ENCODE results near the gene TWNK. TPM values are rescaled to one million over a fixed set of nuclear protein-coding genes. Genes with fewer than 3 reads are reported as not detected.

Gene TWNK
- total RNA-seq, 2 donors from 2014 or later = 9.7 to 17.3 TPM

DNA sequence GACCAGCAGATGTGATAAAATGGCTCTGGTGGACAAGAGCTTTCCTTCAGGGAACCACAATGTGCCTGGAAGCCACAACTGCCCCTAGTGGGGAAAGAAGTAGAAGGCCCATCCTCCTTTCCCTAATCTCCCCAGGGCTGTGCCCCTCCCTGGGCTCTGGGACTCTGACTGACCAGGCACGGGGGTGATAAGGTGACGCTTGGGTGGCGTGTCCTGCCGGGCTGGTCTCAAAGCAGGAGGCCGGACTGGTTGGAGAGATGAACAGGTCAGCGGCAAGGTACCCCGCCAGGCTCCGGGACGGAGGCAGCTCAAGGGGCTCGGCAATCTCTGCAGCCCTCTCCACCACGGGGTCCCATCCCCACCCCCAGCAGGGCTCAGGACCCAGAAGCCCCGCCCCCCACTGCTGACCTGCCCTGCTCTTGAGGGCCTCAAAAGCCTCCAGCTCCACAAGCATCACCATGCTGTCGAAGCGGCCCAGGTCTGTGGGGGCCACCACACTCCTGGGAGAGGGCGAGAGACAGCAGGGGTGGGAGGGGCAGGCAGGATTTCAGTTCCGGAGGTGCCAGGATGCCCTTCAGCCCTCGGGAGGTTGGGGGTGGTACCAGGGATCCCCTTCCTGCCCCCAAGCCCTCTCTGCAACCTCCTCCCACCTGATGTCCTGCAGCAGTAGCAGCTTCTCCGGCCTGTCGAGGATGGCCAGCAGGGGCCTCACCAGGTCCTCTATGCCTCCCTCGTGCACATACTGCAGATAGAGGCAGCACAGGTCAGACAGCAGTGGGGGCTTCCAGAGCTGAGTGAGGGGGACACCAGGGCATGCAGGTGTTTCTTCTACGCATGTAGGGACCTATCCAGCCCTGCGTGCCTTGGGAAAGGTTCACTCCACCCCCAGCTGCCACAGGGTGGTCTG is 24.4 kb downstream of the TWNK start:
- DNase-seq (ENCODE audit: low spot score) = no peak
- Histone ChIP-seq H3K4me1 (replicated peaks) (no peaks in the 10 kb centered on the region), H3K27ac (no peak overlapping the region)

DNA sequence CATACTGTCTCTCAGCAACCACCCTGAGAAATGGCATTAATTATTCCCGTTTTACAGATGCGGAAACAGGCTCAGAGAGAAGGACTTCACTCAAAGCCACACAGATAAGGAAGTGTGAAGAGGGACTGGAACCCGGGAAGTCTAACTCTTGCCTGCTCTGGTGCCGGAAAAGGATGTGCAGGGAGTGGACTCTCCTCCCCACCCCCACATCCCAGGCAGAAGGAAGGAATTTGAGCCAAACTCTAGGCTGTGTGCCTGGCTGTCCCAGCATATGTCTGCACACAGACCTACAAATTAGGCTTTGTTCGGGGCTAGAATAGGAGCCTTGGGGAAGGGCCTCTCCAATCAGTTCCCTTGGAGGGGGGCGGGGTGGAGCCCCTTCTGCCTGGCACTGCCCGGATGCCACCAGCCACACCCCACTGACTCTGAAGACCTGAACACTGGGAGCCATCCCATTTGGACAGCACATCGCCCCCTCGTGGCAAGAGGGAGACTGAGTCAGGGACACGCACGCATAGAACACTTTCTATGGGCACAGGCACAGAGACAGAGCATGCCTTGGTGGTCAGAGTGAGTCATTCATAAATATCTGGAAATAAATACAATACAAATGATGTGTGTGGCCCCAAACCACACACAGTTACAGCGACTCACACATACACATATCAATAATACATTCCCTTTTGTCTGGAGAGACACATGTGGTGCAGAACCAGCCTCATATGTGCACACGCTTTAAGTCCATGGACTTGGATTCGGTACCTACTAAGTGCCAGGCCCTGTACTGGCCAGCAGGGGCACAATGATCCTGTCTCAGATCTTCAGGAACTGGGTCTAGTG is 25.4 kb downstream of the TWNK start:
- TF ChIP-seq POLR2AphosphoS5 (IDR thresholded peaks at IDR 0.05) (peak; percentile 71), POLR2A (IDR thresholded peaks at IDR 0.05) (no peak)
- TF ChIP-seq, protein P1, sequence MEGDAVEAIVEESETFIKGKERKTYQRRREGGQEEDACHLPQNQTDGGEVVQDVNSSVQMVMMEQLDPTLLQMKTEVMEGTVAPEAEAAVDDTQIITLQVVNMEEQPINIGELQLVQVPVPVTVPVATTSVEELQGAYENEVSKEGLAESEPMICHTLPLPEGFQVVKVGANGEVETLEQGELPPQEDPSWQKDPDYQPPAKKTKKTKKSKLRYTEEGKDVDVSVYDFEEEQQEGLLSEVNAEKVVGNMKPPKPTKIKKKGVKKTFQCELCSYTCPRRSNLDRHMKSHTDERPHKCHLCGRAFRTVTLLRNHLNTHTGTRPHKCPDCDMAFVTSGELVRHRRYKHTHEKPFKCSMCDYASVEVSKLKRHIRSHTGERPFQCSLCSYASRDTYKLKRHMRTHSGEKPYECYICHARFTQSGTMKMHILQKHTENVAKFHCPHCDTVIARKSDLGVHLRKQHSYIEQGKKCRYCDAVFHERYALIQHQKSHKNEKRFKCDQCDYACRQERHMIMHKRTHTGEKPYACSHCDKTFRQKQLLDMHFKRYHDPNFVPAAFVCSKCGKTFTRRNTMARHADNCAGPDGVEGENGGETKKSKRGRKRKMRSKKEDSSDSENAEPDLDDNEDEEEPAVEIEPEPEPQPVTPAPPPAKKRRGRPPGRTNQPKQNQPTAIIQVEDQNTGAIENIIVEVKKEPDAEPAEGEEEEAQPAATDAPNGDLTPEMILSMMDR (IDR thresholded peaks at IDR 0.05) = peak; percentile 69 to 96 (median 84)
- Histone ChIP-seq H3K36me3 (no peaks in the 10 kb centered on the region), H3K9me3 (no peaks in the 10 kb centered on the region), H3K4me1 (replicated peaks) (no peaks in the 10 kb centered on the region), H3K4me3 (no peak overlapping the region), H3K27me3 (replicated peaks; ENCODE audit: insufficient read depth) (no peaks in the 10 kb centered on the region), H3K27ac (peak overlapping the region in 1 of 2 donors; percentile 12)
- intact Hi-C loops (cut with DNase I) = loop anchor here (1.0 to 10.0 kb wide), 2 partner anchors 15 to 448 kb away; no protein-coding TSS in a partner anchor
- WGBS = 24% methylated on average over 14 of the region's 14 CpGs
- DNase-seq (ENCODE audit: low spot score) = peak; percentile 84

More for the DNA sequence above, 24.4 kb downstream of the TWNK start:
- intact Hi-C loops (cut with DNase I) = loop anchor here (1.0 to 10.0 kb wide), 2 partner anchors 14 to 447 kb away; no protein-coding TSS in a partner anchor
- Histone ChIP-seq H3K9me3 (no peaks in the 10 kb centered on the region), H3K4me3 (no peak overlapping the region), H3K36me3 (no peaks in the 10 kb centered on the region), H3K27me3 (replicated peaks; ENCODE audit: insufficient read depth) (no peaks in the 10 kb centered on the region)
- 75% methylated on average over 22 of the region's 22 CpGs for WGBS
- TF ChIP-seq POLR2AphosphoS5 (IDR thresholded peaks at IDR 0.05) (no peak), POLR2A (IDR thresholded peaks at IDR 0.05) (no peak)
- TF ChIP-seq, protein P1 (IDR thresholded peaks at IDR 0.05) = no peak

DNA sequence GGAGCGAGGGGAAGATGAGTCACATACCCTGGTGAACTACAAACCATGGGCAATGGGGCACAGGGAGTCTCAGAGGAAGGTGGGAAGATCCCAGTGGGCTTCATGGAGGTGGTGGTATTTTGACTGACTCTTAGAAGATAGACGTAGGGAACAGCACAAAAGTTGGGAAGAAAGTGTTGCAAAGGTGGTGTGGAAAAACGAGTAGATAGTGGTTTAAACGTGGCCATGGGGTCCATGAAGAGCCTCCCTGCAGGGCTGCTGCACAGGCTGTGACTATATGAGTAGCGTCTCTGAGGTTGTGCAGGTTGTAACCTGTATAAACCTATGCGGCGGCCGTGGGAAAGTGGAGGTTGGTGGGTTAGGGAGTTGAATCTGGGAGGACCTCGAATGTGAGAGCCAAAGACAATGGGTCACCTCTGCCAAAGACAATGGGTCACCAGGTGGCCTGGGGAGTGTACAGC is 26.1 kb downstream of the TWNK start:
- TF ChIP-seq, protein P1 (IDR thresholded peaks at IDR 0.05) = no peak
- no peak for TF ChIP-seq POLR2A (IDR thresholded peaks at IDR 0.05)
- no peak for TF ChIP-seq POLR2AphosphoS5 (IDR thresholded peaks at IDR 0.05)
- no peaks in the 10 kb centered on the region for H3K36me3 ChIP-seq
- H3K4me3 ChIP-seq = no peak overlapping the region
- intact Hi-C loops (cut with DNase I) = loop anchor here (10.0 kb wide), 1 partner anchor 449 kb away; no protein-coding TSS in a partner anchor
- H3K9me3 ChIP-seq = no peaks in the 10 kb centered on the region
- H3K27ac ChIP-seq = peak overlapping the region in 1 of 2 donors; percentile 12
- 35% methylated on average over 9 of the region's 9 CpGs for WGBS
- H3K27me3 ChIP-seq (replicated peaks; ENCODE audit: insufficient read depth) = no peaks in the 10 kb centered on the region
- no peak for DNase-seq (ENCODE audit: low spot score)
- H3K4me1 ChIP-seq (replicated peaks) = no peaks in the 10 kb centered on the region

DNA sequence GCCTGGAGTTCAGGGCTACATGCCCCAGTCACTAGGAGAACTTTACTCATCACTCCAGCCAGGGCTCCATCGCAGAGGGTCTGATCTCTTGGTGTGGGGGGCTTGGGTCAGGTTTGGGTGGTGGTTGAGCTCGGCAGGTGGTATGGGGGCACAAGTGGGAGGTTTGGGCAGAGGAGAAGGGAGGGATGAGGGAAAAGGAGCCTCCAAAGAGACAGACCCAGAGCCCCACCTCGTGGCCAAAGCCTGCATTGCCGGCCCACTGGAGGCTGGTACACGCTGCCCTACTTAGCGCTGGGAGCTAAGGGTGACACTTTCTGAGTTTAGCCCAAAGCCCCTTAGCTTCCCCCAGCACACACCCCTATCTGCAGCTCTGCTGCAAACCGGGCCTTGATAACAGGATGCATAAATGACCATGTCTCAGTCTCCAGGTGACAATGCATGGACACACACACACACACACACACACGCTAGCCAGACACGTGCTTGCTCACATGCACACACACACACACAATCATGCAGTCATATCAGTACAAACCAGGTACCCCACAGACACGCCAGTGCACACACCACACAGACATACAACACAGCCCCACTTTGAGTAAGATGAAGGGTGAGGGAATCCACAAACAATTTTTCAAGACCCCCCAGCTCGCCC is 27.0 kb downstream of the TWNK start:
- H3K36me3 ChIP-seq = no peaks in the 10 kb centered on the region
- TF ChIP-seq, protein P1 (IDR thresholded peaks at IDR 0.05) = peak; percentile 83 to 94 (median 90)
- TF ChIP-seq POLR2A (IDR thresholded peaks at IDR 0.05) = no peak
- peak; percentile 10 for TF ChIP-seq POLR2AphosphoS5 (IDR thresholded peaks at IDR 0.05)
- intact Hi-C loops (cut with DNase I) = loop anchor here (1.0 to 10.0 kb wide), 2 partner anchors 20 to 450 kb away; no protein-coding TSS in a partner anchor
- 25% methylated on average over 11 of the region's 11 CpGs for WGBS
- H3K4me3 ChIP-seq = no peak overlapping the region
- no peaks in the 10 kb centered on the region for H3K27me3 ChIP-seq (replicated peaks; ENCODE audit: insufficient read depth)
- no peaks in the 10 kb centered on the region for H3K9me3 ChIP-seq
- H3K4me1 ChIP-seq (replicated peaks) = no peaks in the 10 kb centered on the region
- no peak overlapping the region for H3K27ac ChIP-seq
- peak; percentile 73 for DNase-seq (ENCODE audit: low spot score)
